Glomerular endothelial cell (primary cell): ENCODE results near the gene CSN3. TPM values are rescaled to one million over a fixed set of nuclear protein-coding genes. Genes with fewer than 3 reads are reported as not detected.
"Not testable (repeated sequence)": the region's sequence is repeated elsewhere in the genome, so short reads cannot be mapped to it uniquely, and the experiment has no call there.

Experiments used
- DNase-seq: peaks from one replicate; pipeline ENCODE4 v3.0.0-alpha.2; 2011; ENCODE audit warnings: low read depth, low spot score; ENCODE audit errors: extremely low read depth
- total RNA-seq: library from RNA; depleted of rRNA; stranded (reverse); fragments of >200 nt; gene quantifications from 2 replicates; pipeline ENCODE4 v1.2.3, GENCODE V29; 2015

Gene CSN3, protein sequence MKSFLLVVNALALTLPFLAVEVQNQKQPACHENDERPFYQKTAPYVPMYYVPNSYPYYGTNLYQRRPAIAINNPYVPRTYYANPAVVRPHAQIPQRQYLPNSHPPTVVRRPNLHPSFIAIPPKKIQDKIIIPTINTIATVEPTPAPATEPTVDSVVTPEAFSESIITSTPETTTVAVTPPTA
- not detected in 2 replicates for total RNA-seq

DNA sequence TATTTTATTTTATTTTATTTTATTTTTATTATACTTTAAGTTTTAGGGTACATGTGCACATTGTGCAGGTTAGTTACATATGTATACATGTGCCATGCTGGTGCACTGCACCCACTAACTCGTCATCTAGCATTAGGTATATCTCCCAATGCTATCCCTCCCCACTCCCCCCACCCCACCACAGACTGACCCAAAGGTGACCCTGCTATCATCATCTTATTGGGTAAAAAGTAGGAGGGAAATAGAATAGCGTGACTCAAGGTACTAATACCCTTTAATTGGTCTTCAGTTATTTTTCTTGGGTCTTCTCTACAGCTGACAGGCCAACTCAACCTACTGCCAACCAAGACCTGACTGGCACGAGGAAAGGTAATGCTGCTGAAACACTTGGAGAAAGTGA, at the start of gene CSN3:
Gene CSN3 (plus strand): TSS at position 301 of the 400 bp plus-strand sequence. CDS start 2,223 bp downstream, outside the sequence.
- DNase-seq: not testable (repeated sequence)

DNA sequence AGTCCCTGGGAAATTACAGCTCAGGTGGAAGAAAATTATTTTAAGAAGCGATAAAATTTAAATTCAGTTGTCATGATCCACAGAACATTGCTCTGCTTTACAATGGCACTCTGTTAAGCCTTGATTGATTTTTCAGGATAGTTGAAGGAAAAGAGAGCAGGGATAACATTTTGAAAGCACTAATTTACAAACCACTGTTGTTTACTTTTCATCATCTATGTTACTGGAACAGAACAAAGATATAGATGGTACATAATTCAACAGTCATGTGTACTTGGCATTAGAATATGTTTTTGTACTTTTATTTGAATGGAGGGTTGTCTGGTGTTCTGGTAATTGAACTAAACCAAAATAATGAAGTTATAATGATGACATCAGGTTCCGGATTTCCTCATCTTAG, 49.5 kb upstream of the CSN3 start:
- DNase-seq: no peak

DNA sequence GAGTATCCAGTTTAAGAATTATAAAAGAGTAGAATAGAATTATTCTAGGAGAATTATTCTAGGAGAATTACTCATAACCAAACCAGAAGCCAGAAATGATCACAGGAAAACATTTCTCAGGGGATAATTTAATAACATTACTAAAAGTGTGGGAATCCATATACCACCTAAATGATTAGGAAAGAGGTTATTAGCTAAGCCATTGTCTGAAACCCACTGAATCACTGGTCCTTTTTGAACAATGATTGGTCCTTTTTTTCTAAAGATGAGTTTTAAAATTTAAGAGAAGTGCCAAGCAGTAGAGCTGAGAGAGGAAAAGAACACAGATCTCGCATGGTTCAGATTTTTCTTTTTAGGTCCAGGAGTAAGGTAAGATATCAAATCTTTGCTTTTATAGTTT, 47.0 kb upstream of the CSN3 start, which contains the start of gene ODAM:
Gene ODAM (plus strand): TSS at position 301 of the 400 bp plus-strand sequence. CDS start 819 bp downstream, outside the sequence.
- DNase-seq: no peak

DNA sequence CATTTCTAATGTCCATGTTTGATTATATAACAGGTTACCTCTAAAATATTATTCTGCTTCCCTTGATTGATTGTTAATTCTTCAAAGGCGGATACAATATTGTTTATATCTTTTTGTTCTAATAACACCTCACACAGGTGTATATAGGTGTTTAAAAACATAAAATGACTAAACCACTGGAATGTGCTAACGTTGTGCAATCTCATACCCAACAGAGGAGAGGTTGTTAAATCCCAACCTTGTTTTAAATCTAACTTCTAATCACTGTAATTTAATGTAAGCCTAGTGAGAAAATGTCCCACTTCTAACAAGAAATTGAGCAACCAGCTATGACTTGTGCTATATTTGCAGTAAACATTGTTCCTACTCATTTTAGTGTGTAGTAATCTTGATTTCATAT, 45.5 kb upstream of the CSN3 start:
- no peak for DNase-seq

GRCh38 chr4:70197842-70198241, 44.6 kb upstream of the CSN3 start:
- DNase-seq: no peak

DNA sequence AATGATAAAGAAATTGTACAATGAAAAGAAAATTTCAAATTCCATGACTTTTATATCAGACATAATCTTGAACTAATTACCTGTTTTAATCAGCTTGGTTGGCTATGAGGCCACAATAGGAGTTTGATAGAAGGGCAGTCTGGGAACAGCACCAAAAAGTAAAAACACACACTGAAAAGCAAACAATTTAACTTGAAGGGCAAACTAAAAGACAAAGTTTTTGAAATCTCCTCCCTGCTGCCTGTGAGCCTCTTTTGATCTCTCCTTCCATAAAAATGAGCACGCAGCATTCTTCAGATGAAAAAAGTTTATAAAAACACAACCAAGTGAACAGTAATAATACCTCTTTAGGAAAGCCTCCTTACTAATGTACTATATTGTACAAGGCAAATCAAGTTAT, 38.8 kb upstream of the CSN3 start:
- DNase-seq: no peak

DNA sequence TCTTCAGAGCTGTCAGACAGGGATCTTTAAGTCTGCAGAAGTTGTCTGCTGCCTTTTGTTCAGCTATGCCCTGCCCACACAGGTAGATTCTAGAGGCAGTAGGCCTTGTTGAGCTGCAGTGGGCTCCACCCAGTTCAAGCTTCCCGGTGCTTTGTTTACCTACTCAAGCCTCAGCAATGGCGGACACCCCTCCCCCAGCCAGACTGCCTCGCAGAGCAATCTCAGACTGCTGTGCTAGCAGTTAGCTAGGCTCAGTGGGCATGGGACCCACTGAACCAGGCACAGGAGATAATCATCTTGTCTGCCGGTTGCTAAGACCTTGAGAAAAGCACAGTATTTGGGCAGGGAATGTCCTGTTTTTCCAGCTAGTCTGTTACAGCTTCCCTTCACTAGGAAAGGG, 29.6 kb upstream of the CSN3 start:
- DNase-seq: not testable (repeated sequence)

DNA sequence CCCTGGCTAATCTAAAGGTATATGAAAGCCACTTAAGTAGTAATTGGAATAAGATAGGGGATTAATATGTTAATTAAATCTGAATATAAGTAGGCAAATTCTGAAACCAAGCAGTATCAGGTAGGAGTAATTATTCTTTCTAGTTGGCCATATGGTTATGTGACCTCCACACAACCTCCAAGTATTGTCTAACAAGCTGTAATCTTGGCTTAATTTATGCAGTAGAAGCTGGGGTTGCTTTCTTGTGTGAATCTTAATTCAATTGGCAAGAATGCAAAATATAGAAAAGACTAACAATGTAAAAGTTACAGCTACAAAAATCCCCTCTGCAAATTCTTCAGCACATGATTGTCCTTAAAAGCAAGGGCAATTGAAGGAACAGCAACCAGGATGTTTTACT, 26.3 kb upstream of the CSN3 start:
- not testable (repeated sequence) for DNase-seq

GRCh38 chr4:70216550-70216949, 25.8 kb upstream of the CSN3 start:
- DNase-seq: not testable (repeated sequence)

GRCh38 chr4:70221389-70221788, 21.0 kb upstream of the CSN3 start:
- DNase-seq: not testable (repeated sequence)

DNA sequence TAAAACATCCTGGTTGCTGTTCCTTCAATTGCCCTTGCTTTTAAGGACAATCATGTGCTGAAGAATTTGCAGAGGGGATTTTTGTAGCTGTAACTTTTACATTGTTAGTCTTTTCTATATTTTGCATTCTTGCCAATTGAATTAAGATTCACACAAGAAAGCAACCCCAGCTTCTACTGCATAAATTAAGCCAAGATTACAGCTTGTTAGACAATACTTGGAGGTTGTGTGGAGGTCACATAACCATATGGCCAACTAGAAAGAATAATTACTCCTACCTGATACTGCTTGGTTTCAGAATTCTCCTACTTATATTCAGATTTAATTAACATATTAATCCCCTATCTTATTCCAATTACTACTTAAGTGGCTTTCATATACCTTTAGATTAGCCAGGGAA, 20.6 kb upstream of the CSN3 start:
- not testable (repeated sequence) for DNase-seq

- no peak for DNase-seq
These were observed 16.6 kb upstream of the CSN3 start, which contains the start of gene FDCSP for GRCh38 chr4:70225824-70226223. TSS of gene FDCSP (plus strand) at chr4:70226124. CDS start at chr4:70231195, 5,071 bp downstream.

DNA sequence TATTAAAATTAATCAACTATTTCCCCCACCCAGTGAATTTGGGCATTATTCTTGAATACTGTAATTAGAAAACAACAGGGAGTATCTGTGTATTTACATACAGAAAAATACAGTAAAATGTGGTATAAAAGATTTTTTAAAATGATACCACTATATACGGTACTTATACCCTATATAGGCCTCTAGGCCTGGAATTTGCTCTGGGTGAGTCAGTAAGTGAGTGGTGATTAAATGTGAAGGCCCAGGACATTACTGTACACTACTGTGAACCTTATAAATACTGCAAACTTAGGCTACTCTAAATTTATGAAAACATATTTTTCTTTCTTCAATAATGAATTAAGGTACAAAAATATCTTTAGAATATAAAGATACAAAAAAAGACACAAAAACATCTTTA, 6.3 kb upstream of the CSN3 start:
- no peak for DNase-seq

- no peak for DNase-seq
These were observed 3.1 kb upstream of the CSN3 start for GRCh38 chr4:70239131-70239883.

- no peak for DNase-seq
These were observed 2.4 kb upstream of the CSN3 start for GRCh38 chr4:70239884-70240591.

GRCh38 chr4:70243091-70243490, 694 bp downstream of the CSN3 start:
- peak; percentile 4 for DNase-seq

GRCh38 chr4:70251250-70251944, 9.0 kb downstream of the CSN3 start:
- no peak for DNase-seq

DNA sequence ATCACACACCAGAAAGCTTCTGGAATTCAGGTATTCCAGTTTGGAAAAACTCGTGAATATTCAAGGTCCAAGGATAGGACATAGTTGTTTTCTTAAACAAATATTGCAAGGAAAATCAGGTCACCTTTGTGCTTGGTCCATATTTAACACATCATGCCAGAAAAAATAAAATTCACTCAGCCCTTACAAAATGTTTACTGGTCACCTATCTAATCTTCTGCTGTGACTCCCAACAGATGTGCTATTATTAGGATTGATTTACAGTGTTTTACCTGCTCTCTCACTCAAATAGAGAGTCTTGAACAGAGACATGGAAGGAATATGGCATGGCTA, 9.5 kb downstream of the CSN3 start:
- no peak for DNase-seq

- no peak for DNase-seq
These were observed 27.3 kb downstream of the CSN3 start for GRCh38 chr4:70269674-70270073.

DNA sequence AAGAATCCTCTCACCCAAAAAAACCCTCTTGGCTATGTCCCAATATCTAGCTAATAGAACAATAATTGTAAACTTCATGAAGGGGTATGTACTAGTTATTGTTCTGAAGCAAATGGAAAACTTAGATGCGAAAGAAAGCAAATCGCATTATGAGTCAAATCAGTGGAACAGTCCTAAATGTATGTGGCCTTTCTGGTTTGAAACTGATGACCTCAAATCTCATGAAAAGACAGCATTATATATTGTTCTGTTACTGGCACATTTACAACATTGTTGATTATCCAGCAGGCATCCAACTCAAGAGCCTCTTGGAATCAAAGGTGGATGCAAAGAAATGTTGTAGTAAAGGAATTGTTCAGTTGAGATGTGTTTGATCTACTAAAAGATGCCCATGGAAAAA, 34.7 kb downstream of the CSN3 start:
- no peak for DNase-seq

DNA sequence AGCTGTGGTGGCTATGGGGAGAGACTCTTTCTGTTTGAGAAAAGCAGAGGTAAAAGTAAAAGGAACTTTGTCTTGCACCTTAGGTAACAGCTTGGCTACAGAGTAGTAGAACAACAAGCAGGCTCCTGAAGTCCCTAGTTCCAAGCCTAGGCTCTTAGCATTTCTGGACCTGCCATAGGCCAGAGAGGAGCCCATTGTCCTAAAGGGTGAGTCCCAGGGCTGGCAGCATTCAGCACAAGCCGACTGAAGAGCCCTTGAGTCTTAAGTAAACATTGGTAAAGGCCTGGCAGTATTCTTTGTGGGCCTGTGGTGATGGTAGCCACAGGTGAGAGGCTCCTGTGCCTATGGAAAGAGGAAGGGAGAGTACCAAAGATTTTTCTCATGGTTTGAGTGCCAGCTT, 38.2 kb downstream of the CSN3 start:
- DNase-seq: no peak
